Calu3 (cell line): Measurements from ENCODE around the gene CCL27. TPM values are rescaled to one million over a fixed set of nuclear protein-coding genes. Genes with fewer than 3 reads are reported as not detected.

Experiments used
- BruUV-seq: library from RNA; stranded (reverse); fragments of 400-500 nt; replicated peaks from 2 replicates; lab custom pipeline; 2021; lab: Mats Ljungman, UMichigan
- CTCF ChIA-PET: fragments of 300-600 bp; sonication (Branson Sonifier 250); formaldehyde crosslinking; loops from one replicate; lab custom pipeline; 2022; ENCODE audit warnings: antibody characterized with exemption; lab: Charles Lee
- DNase-seq: peaks from one replicate; pipeline ENCODE4 v3.0.0; 2022
- H3K27ac Mint-ChIP-seq: one replicate; pipeline ENCODE4 v1.8.0; 2022; ENCODE audit warnings: mixed read lengths; ENCODE audit not compliant: unreplicated experiment
- H3K27me3 Mint-ChIP-seq: one replicate; pipeline ENCODE4 v1.8.0; 2022; ENCODE audit warnings: mixed read lengths; ENCODE audit not compliant: unreplicated experiment
- H3K36me3 Mint-ChIP-seq: one replicate; pipeline ENCODE4 v1.8.0; 2022; ENCODE audit warnings: mild to moderate bottlenecking, moderate library complexity, mixed read lengths; ENCODE audit not compliant: insufficient read depth, unreplicated experiment
- H3K4me1 Mint-ChIP-seq: one replicate; pipeline ENCODE4 v1.8.0; 2022; ENCODE audit warnings: mild to moderate bottlenecking, low read depth, mixed read lengths; ENCODE audit not compliant: unreplicated experiment
- H3K4me3 Mint-ChIP-seq: one replicate; pipeline ENCODE4 v1.8.0; 2022; ENCODE audit warnings: mild to moderate bottlenecking, low read depth, moderate library complexity, mixed read lengths; ENCODE audit not compliant: unreplicated experiment
- H3K9me3 Mint-ChIP-seq: one replicate; pipeline ENCODE4 v1.8.0; 2022; ENCODE audit warnings: low read depth, mixed read lengths; ENCODE audit not compliant: unreplicated experiment
- CTCF ChIP-seq: fragments of 200-600 bp; IDR thresholded peaks from one replicate; pipeline ENCODE4 v1.8.0; 2022; ENCODE audit warnings: antibody characterized with exemption; ENCODE audit not compliant: unreplicated experiment
- intact Hi-C: fragments of 100-400 bp; cut with micrococcal nuclease; formaldehyde crosslinking; loops from one replicate; pipeline ENCODE4 v1.10.0; 2022; ENCODE audit not compliant: unreplicated experiment
- total RNA-seq: library from RNA; stranded (reverse); gene quantifications from 2 replicates; pipeline ENCODE4 v1.2.3, GENCODE V29; 2022

The CCL27 gene
- total RNA-seq, 1 experiment from 2014 or later: not detected

- no peaks in the 10 kb centered on the region for H3K4me1 Mint-ChIP-seq
- no peak for DNase-seq
- no peaks in the 10 kb centered on the region for H3K27me3 Mint-ChIP-seq
- no peak for TF ChIP-seq CTCF
- intact Hi-C loops: no loop called here
- CTCF ChIA-PET: no interaction called here
- H3K36me3 Mint-ChIP-seq: peaks cover 15% of the 10 kb centered on the region
- H3K4me3 Mint-ChIP-seq: no peak overlapping the region
- BruUV-seq: no TSS peak
- H3K9me3 Mint-ChIP-seq: no peaks in the 10 kb centered on the region
- no peak overlapping the region for H3K27ac Mint-ChIP-seq
Measured at GRCh38 chr9:34663303-34663605, 797 bp upstream of the CCL27 start.

- no TSS peak for BruUV-seq
- TF ChIP-seq CTCF: no peak
- Mint-ChIP-seq H3K4me3 (no peak overlapping the region), H3K27me3 (peaks cover 6% of the 10 kb centered on the region), H3K9me3 (no peaks in the 10 kb centered on the region), H3K4me1 (no peaks in the 10 kb centered on the region), H3K36me3 (peaks cover 2% of the 10 kb centered on the region), H3K27ac (no peak overlapping the region)
- no peak for DNase-seq
- CTCF ChIA-PET: no interaction called here
- intact Hi-C loops: no loop called here
Measured at GRCh38 chr9:34659592-34660253, 2.7 kb downstream of the CCL27 start.

- BruUV-seq: no TSS peak
- Mint-ChIP-seq H3K27me3 (peaks cover 19% of the 10 kb centered on the region), H3K27ac (no peak overlapping the region), H3K36me3 (peaks cover 5% of the 10 kb centered on the region), H3K4me3 (no peak overlapping the region), H3K9me3 (no peaks in the 10 kb centered on the region), H3K4me1 (no peaks in the 10 kb centered on the region)
- CTCF ChIA-PET: no interaction called here
- DNase-seq: no peak
- intact Hi-C loops: no loop called here
- TF ChIP-seq CTCF: no peak
Measured at GRCh38 chr9:34658461-34658860, 4.0 kb downstream of the CCL27 start.

- Mint-ChIP-seq H3K36me3 (peaks cover 9% of the 10 kb centered on the region), H3K27me3 (peaks cover 20% of the 10 kb centered on the region), H3K27ac (no peak overlapping the region), H3K9me3 (no peaks in the 10 kb centered on the region), H3K4me1 (peaks cover 13% of the 10 kb centered on the region), H3K4me3 (no peak overlapping the region)
- intact Hi-C loops: no loop called here
- no peak for TF ChIP-seq CTCF
- CTCF ChIA-PET: no interaction called here
- DNase-seq: no peak
- no TSS peak for BruUV-seq
Measured at GRCh38 chr9:34656992-34657391, 5.5 kb downstream of the CCL27 start.
